Ovary (tissue), 3 donors: ENCODE data around the gene SOX5.

ENCODE experiments used
- CTCF ChIP-seq, 3 donors: fragments of 450-650 bp in 2 of 3; fragments of 200-600 bp in 1 of 3; IDR thresholded peaks; one replicate each; pipeline versions ENCODE4 v1.5.1 to v1.8.0; 2016 to 2022; ENCODE audit warnings: antibody characterized with exemption in 3 of 3, mild to moderate bottlenecking in 1 of 3
- EP300 ChIP-seq: sonication (generic); formaldehyde crosslinking; IDR thresholded peaks from one replicate; pipeline ENCODE4 v1.6.1; 2017; ENCODE audit warnings: antibody characterized with exemption
- POLR2A ChIP-seq: fragments of 450-650 bp; IDR thresholded peaks from one replicate; pipeline ENCODE4 v1.6.1; 2017; ENCODE audit warnings: antibody characterized with exemption, mild to moderate bottlenecking, moderate library complexity
- donor health status: DM: no; HTN: no; CAD: no.

DNA sequence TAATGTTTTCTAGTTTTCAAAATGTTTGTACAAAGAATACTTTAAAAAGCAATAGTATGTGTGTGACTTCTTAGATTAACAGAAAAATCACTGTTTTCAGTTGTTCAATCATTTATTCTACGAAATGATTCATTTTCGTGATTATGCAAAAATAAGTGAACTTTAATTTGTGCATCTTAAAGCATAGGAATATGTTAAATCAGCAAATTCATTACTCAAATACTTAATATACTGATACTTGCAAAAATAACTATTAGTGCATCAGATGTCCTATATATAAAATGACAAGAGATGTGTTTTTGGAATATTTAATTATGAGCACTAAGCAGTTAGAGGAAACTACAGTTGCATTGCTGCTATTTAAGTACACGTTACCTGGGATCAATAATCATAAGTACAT, 11.0 kb downstream of the SOX5 start:
- TF ChIP-seq CTCF (IDR thresholded peaks at IDR 0.05) (no peak), POLR2A (no peak), EP300 (no peak)
